Fibroblast of peridontal ligament (primary cell): ENCODE data around the gene LYSMD2.

Experiments
- DNase-seq: peaks from one replicate; pipeline ENCODE4 v3.0.0-alpha.2; 2010; ENCODE audit errors: extremely low read depth

The LYSMD2 gene

GRCh38 chr15:51720201-51720995, 17.1 kb downstream of the LYSMD2 start:
- DNase-seq = no peak

GRCh38 chr15:51718746-51719145, 18.7 kb downstream of the LYSMD2 start:
- DNase-seq = no peak

GRCh38 chr15:51718219-51718618, 19.2 kb downstream of the LYSMD2 start:
- DNase-seq = no peak

GRCh38 chr15:51714911-51715310, 22.5 kb downstream of the LYSMD2 start:
- DNase-seq = no peak

- no peak for DNase-seq
Observed at GRCh38 chr15:51714162-51714561, 23.3 kb downstream of the LYSMD2 start.

- no peak for DNase-seq
Observed at GRCh38 chr15:51709031-51709430, 28.4 kb downstream of the LYSMD2 start.

GRCh38 chr15:51708013-51708412, 29.4 kb downstream of the LYSMD2 start:
- no peak for DNase-seq

GRCh38 chr15:51706926-51707608, 30.4 kb downstream of the LYSMD2 start:
- DNase-seq = no peak

- peak; percentile 22 for DNase-seq
Observed at GRCh38 chr15:51706291-51706690, 31.2 kb downstream of the LYSMD2 start.

GRCh38 chr15:51702710-51703109, 34.7 kb downstream of the LYSMD2 start:
- DNase-seq = no peak

- DNase-seq = no peak
Observed at GRCh38 chr15:51699373-51699772, 38.1 kb downstream of the LYSMD2 start.

GRCh38 chr15:51697163-51697562, 40.3 kb downstream of the LYSMD2 start:
- no peak for DNase-seq

GRCh38 chr15:51696566-51696965, 40.9 kb downstream of the LYSMD2 start:
- DNase-seq = no peak

- DNase-seq = no peak
Observed at GRCh38 chr15:51692154-51692553, 45.3 kb downstream of the LYSMD2 start.

- no peak for DNase-seq
Observed at GRCh38 chr15:51688863-51689262, 48.6 kb downstream of the LYSMD2 start.

GRCh38 chr15:51687565-51687964, 49.9 kb downstream of the LYSMD2 start:
- no peak for DNase-seq

GRCh38 chr15:51681303-51681963, 56.0 kb downstream of the LYSMD2 start, which contains the start of gene SCG3:
TSS of gene SCG3 (plus strand) at chr15:51681503. CDS start at chr15:51681756, 253 bp downstream.
- DNase-seq = peak; percentile 45

- DNase-seq = no peak
Observed at GRCh38 chr15:51680321-51680720, 57.1 kb downstream of the LYSMD2 start.

- peak; percentile 3 for DNase-seq
Observed at GRCh38 chr15:51678096-51678495, 59.4 kb downstream of the LYSMD2 start.

- DNase-seq = no peak
Observed at GRCh38 chr15:51677452-51677851, 60.0 kb downstream of the LYSMD2 start.

- no peak for DNase-seq
Observed at GRCh38 chr15:51677021-51677420, 60.4 kb downstream of the LYSMD2 start.

GRCh38 chr15:51675234-51675633, 62.2 kb downstream of the LYSMD2 start:
- DNase-seq = no peak
